IMR-90 (cell line): ENCODE data around the gene FYB2. TPM values are rescaled to one million over a fixed set of nuclear protein-coding genes. Genes with fewer than 3 reads are reported as not detected.

ENCODE experiments used
- ATAC-seq: fragments of 200-7000 bp; cut with Tn5 transposase; 2 replicates; pipeline ENCODE4 v1.9.1; 2020; ENCODE audit warnings: low read depth, mild to moderate bottlenecking, moderate library complexity
- BruUV-seq: library from RNA; stranded (reverse); fragments of 400-500 nt; replicated peaks from 2 replicates; lab custom pipeline; 2021; lab: Mats Ljungman, UMichigan
- CTCF ChIA-PET: fragments of 300-600 bp; formaldehyde crosslinking; extraction: SDS; loops from one replicate; lab custom pipeline; 2021; ENCODE audit warnings: antibody characterized with exemption; lab: Yijun Ruan, JAX
- POLR2A ChIA-PET: fragments of 300-600 bp; sonication (Branson Sonifier 250); formaldehyde crosslinking; loops from one replicate; lab custom pipeline; 2022; ENCODE audit warnings: antibody characterized with exemption; ENCODE audit not compliant: unreplicated experiment; lab: Charles Lee
- DNase-seq: peaks from one replicate; pipeline ENCODE4 v3.0.0; 2013
- H2AFZ ChIP-seq: replicated peaks from 2 replicates; pipeline ENCODE3; 2013; ENCODE audit warnings: low read length, mild to moderate bottlenecking; ENCODE audit not compliant: poor library complexity
- H2AK5ac ChIP-seq: 2 replicates; pipeline ENCODE4 v1.6.1; 2013; ENCODE audit warnings: low read depth, low read length, inconsistent platforms
- H2AK9ac ChIP-seq: replicated peaks from 2 replicates; pipeline ENCODE3; 2013; ENCODE audit warnings: mild to moderate bottlenecking, low read depth, low read length, moderate library complexity; ENCODE audit not compliant: poor library complexity
- H2BK120ac ChIP-seq: 2 replicates; pipeline ENCODE4 v1.6.1; 2013; ENCODE audit warnings: low read depth, low read length, inconsistent platforms
- H2BK15ac ChIP-seq: 3 replicates; pipeline ENCODE4 v1.6.1; 2013; ENCODE audit warnings: low read depth, low read length, inconsistent platforms
- H2BK20ac ChIP-seq: 2 replicates; pipeline ENCODE4 v1.6.1; 2013; ENCODE audit warnings: low read depth, mild to moderate bottlenecking, inconsistent platforms, low read length, moderate library complexity
- H2BK5ac ChIP-seq: 2 replicates; pipeline ENCODE4 v1.6.1; 2013; ENCODE audit warnings: mild to moderate bottlenecking, low read depth, low read length, inconsistent platforms; ENCODE audit not compliant: poor library complexity, severe bottlenecking
- H3K14ac ChIP-seq: replicated peaks from 2 replicates; pipeline ENCODE4 v1.6.1; 2013; ENCODE audit warnings: low read depth, low read length, inconsistent platforms
- H3K18ac ChIP-seq: 2 replicates; pipeline ENCODE4 v1.6.1; 2013; ENCODE audit warnings: low read depth, low read length, control low read depth
- H3K23ac ChIP-seq: 2 replicates; pipeline ENCODE4 v1.6.1; 2013; ENCODE audit warnings: low read depth, low read length, inconsistent platforms
- H3K27ac ChIP-seq: 2 replicates; pipeline ENCODE4 v1.5.1; 2013; ENCODE audit warnings: mild to moderate bottlenecking, control low read depth, low read length; ENCODE audit not compliant: insufficient read depth
- H3K27me3 ChIP-seq: 2 replicates; pipeline ENCODE4 v1.6.1; 2013; ENCODE audit warnings: low read length; ENCODE audit not compliant: control insufficient read depth, insufficient read depth
- H3K36me3 ChIP-seq: 2 replicates; pipeline ENCODE4 v1.6.1; 2013; ENCODE audit warnings: low read length, mixed read lengths; ENCODE audit not compliant: control insufficient read depth, insufficient read depth
- H3K4ac ChIP-seq: 2 replicates; pipeline ENCODE4 v1.6.1; 2013; ENCODE audit warnings: low read depth, low read length, inconsistent platforms
- H3K4me1 ChIP-seq: 2 replicates; pipeline ENCODE4 v1.6.1; 2013; ENCODE audit warnings: low read length, mixed read lengths; ENCODE audit not compliant: control insufficient read depth, insufficient read depth
- H3K4me2 ChIP-seq: 2 replicates; pipeline ENCODE4 v1.6.1; 2013; ENCODE audit warnings: low read depth, mild to moderate bottlenecking, control low read depth, low read length, moderate library complexity
- H3K4me3 ChIP-seq: 2 replicates; pipeline ENCODE4 v1.5.1; 2013; ENCODE audit warnings: low read depth, mild to moderate bottlenecking, control low read depth, low read length, moderate library complexity; ENCODE audit not compliant: insufficient read depth
- H3K56ac ChIP-seq: 2 replicates; pipeline ENCODE4 v1.6.1; 2013; ENCODE audit warnings: low read length, inconsistent platforms; ENCODE audit not compliant: insufficient read depth; ENCODE audit errors: extremely low read depth
- H3K79me1 ChIP-seq, 2 experiments: 2 replicates each; pipeline ENCODE4 v1.6.1; 2013; ENCODE audit warnings: low read length in 2 of 2, inconsistent platforms in 1 of 2, low read depth in 1 of 2
- H3K9ac ChIP-seq: 2 replicates; pipeline ENCODE4 v1.6.1; 2013; ENCODE audit warnings: low read depth, low read length, control low read depth
- H3K9me1 ChIP-seq: 2 replicates; pipeline ENCODE4 v1.6.1; 2013; ENCODE audit warnings: low read length, inconsistent platforms; ENCODE audit not compliant: insufficient read depth
- H3K9me3 ChIP-seq: 2 replicates; pipeline ENCODE4 v1.6.1; 2013; ENCODE audit warnings: low read length; ENCODE audit not compliant: control insufficient read depth, insufficient read depth
- H4K20me1 ChIP-seq: 2 replicates; pipeline ENCODE4 v1.6.1; 2013; ENCODE audit warnings: low read length, inconsistent platforms; ENCODE audit not compliant: insufficient read depth
- H4K5ac ChIP-seq: 2 replicates; pipeline ENCODE4 v1.6.1; 2013; ENCODE audit warnings: mild to moderate bottlenecking, low read depth, low read length, control low read depth
- H4K8ac ChIP-seq, 2 experiments: 2 replicates each; pipeline ENCODE4 v1.6.1; 2013; ENCODE audit warnings: low read depth in 2 of 2, low read length in 2 of 2, control low read depth in 1 of 2, inconsistent platforms in 1 of 2
- H4K91ac ChIP-seq: 2 replicates; pipeline ENCODE4 v1.6.1; 2013; ENCODE audit warnings: low read depth, low read length, inconsistent platforms; ENCODE audit not compliant: insufficient read depth
- CEBPB ChIP-seq: IDR thresholded peaks from 2 replicates; pipeline ENCODE4 v1.6.1; 2012; ENCODE audit warnings: low read depth, low read length, improper control_type of control experiment
- CHD1 ChIP-seq: IDR thresholded peaks from 2 replicates; pipeline ENCODE4 v1.6.1; 2012; ENCODE audit warnings: low read depth, low read length, improper control_type of control experiment
- FOS ChIP-seq: fragments of 150-350 bp; IDR thresholded peaks from 2 replicates; pipeline ENCODE4 v1.6.1; 2016; ENCODE audit warnings: low read depth, low read length
- MAFK ChIP-seq: IDR thresholded peaks from 2 replicates; pipeline ENCODE4 v1.6.1; 2012; ENCODE audit warnings: low read depth, low read length, improper control_type of control experiment
- MAZ ChIP-seq: IDR thresholded peaks from 2 replicates; pipeline ENCODE4 v1.6.1; 2012; ENCODE audit warnings: low read depth, mild to moderate bottlenecking, low read length, improper control_type of control experiment, moderate library complexity, borderline replicate concordance
- NFE2L2 ChIP-seq: fragments of 150-350 bp; IDR thresholded peaks from 2 replicates; pipeline ENCODE4 v1.6.1; 2016; ENCODE audit warnings: low read depth, mild to moderate bottlenecking, low read length
- POLR2A ChIP-seq: IDR thresholded peaks from 2 replicates; pipeline ENCODE4 v1.6.1; 2012; ENCODE audit warnings: mild to moderate bottlenecking, low read depth, low read length
- RCOR1 ChIP-seq: IDR thresholded peaks from 2 replicates; pipeline ENCODE4 v1.6.1; 2012; ENCODE audit warnings: mild to moderate bottlenecking, low read length, improper control_type of control experiment; ENCODE audit not compliant: insufficient replicate concordance
- SMC3 ChIP-seq: fragments of 150-350 bp; IDR thresholded peaks from 2 replicates; pipeline ENCODE4 v1.6.1; 2016; ENCODE audit warnings: low read depth, mild to moderate bottlenecking, antibody characterized with exemption, low read length, moderate library complexity
- WGBS, 2 experiments: methylation state at CpG; one replicate each; pipeline versions ENCODE4 v1.1.5 to v1.1.7; 2013; ENCODE audit warnings: missing lambda C conversion rate in 2 of 2; ENCODE audit not compliant: insufficient read length in 1 of 2; ENCODE audit errors: extremely low coverage in 2 of 2; 5-methylcytosine and 5-hydroxymethylcytosine counted together
- dilution Hi-C: fragments of 300-500 bp; cut with HindIII; formaldehyde crosslinking; loops from one replicate; pipeline ENCODE4 v1.14.3; 2018; ENCODE audit warnings: low sequenced_read_pairs; ENCODE audit not compliant: unreplicated experiment
- in situ Hi-C: fragments of 300-500 bp; cut with MboI; formaldehyde crosslinking; loops from 3 replicates; pipeline ENCODE4 v1.14.3; 2019; ENCODE audit warnings: low sequenced_read_pairs, inconsistent platforms, mixed read lengths
- intact Hi-C: fragments of 100-400 bp; cut with micrococcal nuclease; formaldehyde crosslinking; loops from 2 replicates; pipeline ENCODE4 v1.10.0; 2022
- polyA plus RNA-seq, 3 experiments: library from polyadenylated mRNA; depleted of rRNA; stranded (reverse); fragments of >200 nt; gene quantifications; 2 replicates each; pipeline ENCODE4 v1.2.3, GENCODE V29; 2012; ENCODE audit warnings: low replicate concordance in 1 of 3
- total RNA-seq: library from RNA; depleted of rRNA; stranded (reverse); fragments of >200 nt; gene quantifications from 2 replicates; pipeline ENCODE4 v1.2.3, GENCODE V29; 2012

The FYB2 gene
- total and polyA plus RNA-seq, 2 of the 4 experiments (the other 2 are of a cell fraction), result under 0.01 TPM; not detected in 1

DNA sequence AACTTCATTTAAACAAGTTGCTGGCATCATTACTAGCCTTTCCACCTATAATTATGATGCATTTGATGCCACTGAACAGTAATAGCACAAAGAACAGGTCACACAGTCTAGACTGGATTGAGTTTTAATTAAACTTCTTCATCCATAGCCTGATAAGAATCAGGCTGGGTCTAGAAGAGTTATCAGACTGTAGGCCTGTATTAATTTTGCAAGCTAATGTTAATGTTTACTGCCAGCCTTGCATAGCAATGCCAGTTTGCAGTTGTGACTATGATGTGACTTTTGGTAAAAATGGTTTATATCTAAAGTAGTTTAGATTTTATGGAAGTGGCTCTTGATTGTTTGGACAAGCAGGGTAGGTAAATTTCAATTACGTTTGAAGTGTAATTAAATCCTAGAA is 106.1 kb downstream of the FYB2 start:
- no peak overlapping the region for H3K4ac ChIP-seq
- peaks cover 5% of the 10 kb centered on the region for H3K4me1 ChIP-seq
- ATAC-seq (no peak), DNase-seq (no peak)
- no peak overlapping the region for H3K27ac ChIP-seq
- WGBS, 2 experiments, result no CpG with 5 or more reads among the region's 1 CpG
- no peak overlapping the region for H3K56ac ChIP-seq
- H3K14ac ChIP-seq, result no peak overlapping the region
- H3K27me3 ChIP-seq, result no peaks in the 10 kb centered on the region
- no peak overlapping the region for H3K4me3 ChIP-seq
- ChIA-PET POLR2A (no interaction called here), CTCF (interaction anchor here (0.7 to 1.2 kb wide), 2 partner anchors 108 to 1356 kb away, joined by 5 to 6 read pairs; no protein-coding TSS in a partner anchor)
- BruUV-seq, result no TSS peak
- no peak overlapping the region for H3K4me2 ChIP-seq
- H3K79me1 ChIP-seq, result no peaks in the 10 kb centered on the region
- H3K23ac ChIP-seq, result no peak overlapping the region
- H2AK5ac ChIP-seq, result no peak overlapping the region
- H2BK20ac ChIP-seq, result no peak overlapping the region
- H3K18ac ChIP-seq, result no peak overlapping the region
- intact Hi-C loops, result no loop called here
- no peak overlapping the region for H2AK9ac ChIP-seq
- H3K9me1 ChIP-seq, result no peaks in the 10 kb centered on the region
- H3K9ac ChIP-seq, result no peak overlapping the region
- in situ Hi-C loops, result no loop called here
- no peak overlapping the region for H4K8ac ChIP-seq
- H3K9me3 ChIP-seq, result no peaks in the 10 kb centered on the region
- no peak overlapping the region for H4K5ac ChIP-seq
- H2BK5ac ChIP-seq, result no peak overlapping the region
- H2BK15ac ChIP-seq, result peak overlapping the region; percentile 78; the same call in 1 of the 3 replicates
- no peak overlapping the region for H2AFZ ChIP-seq
- dilution Hi-C loops, result no loop called here
- no peaks in the 10 kb centered on the region for H4K20me1 ChIP-seq
- no peaks in the 10 kb centered on the region for H3K36me3 ChIP-seq
- no peak overlapping the region for H4K91ac ChIP-seq
- no peak for TF ChIP-seq CEBPB
- TF ChIP-seq RCOR1, result no peak
- TF ChIP-seq NFE2L2, result no peak
- TF ChIP-seq MAFK, result no peak
- no peak for TF ChIP-seq POLR2A
- no peak for TF ChIP-seq SMC3
- TF ChIP-seq CHD1, result no peak
- TF ChIP-seq FOS, result no peak
- TF ChIP-seq MAZ, result no peak
- no peak overlapping the region for H2BK120ac ChIP-seq
